Adrenal gland (tissue), 12 donors: ENCODE data around the gene HIVEP1. TPM values are rescaled to one million over a fixed set of nuclear protein-coding genes. Genes with fewer than 3 reads are reported as not detected.

Source experiments
- DNase-seq, 7 donors: peaks; one replicate each; pipeline ENCODE4 v3.0.0-alpha.2; 2019 to 2020
- H3K27ac ChIP-seq, 5 donors: fragments of 200-600 bp; sonication (generic) in 4 of 5; 1 replicate in 3 of 5; 2 replicates in 2 of 5; pipeline versions ENCODE4 v1.5.1 to v1.8.0; 2016 to 2020; ENCODE audit warnings: mild to moderate bottlenecking in 1 of 5
- H3K27me3 ChIP-seq: fragments of 200-600 bp; 2 replicates; pipeline ENCODE4 v1.8.0; 2021
- H3K36me3 ChIP-seq, 2 donors: fragments of 200-600 bp; replicated peaks in 1 of 2; 1 replicate in 1 of 2; 2 replicates in 1 of 2; pipeline versions ENCODE4 v1.5.1 to v1.8.0; 2018 to 2022
- H3K4me1 ChIP-seq, 2 donors: fragments of 200-600 bp; replicated peaks in 1 of 2; 1 replicate in 1 of 2; 2 replicates in 1 of 2; pipeline versions ENCODE4 v1.5.1 to v1.8.0; 2018 to 2021
- H3K4me3 ChIP-seq, 4 donors: fragments of 200-600 bp; sonication (generic) in 3 of 4; one replicate each; pipeline ENCODE4 v1.5.1; 2016 to 2018
- H3K9me3 ChIP-seq, 3 donors: fragments of 200-600 bp; sonication (generic) in 1 of 3; replicated peaks in 1 of 3; 1 replicate in 2 of 3; 2 replicates in 1 of 3; pipeline versions ENCODE4 v1.5.1 to v1.8.0; 2016 to 2021
- CTCF ChIP-seq, 6 experiments: fragments of 450-650 bp in 4 of 6; fragments of 200-600 bp in 2 of 6; sonication (generic) in 1 of 6; IDR thresholded peaks; 1 replicate in 5 of 6; 2 replicates in 1 of 6; pipeline versions ENCODE4 v1.5.1 to v1.8.0; 2016 to 2021; ENCODE audit warnings: antibody characterized with exemption in 6 of 6, mild to moderate bottlenecking in 2 of 6, moderate library complexity in 1 of 6
- POLR2A ChIP-seq, 2 donors: fragments of 450-650 bp; IDR thresholded peaks; one replicate each; pipeline ENCODE4 v1.6.1; 2017; ENCODE audit warnings: antibody characterized with exemption in 2 of 2, mild to moderate bottlenecking in 2 of 2, moderate library complexity in 1 of 2
- WGBS, 4 donors: extraction: QIAGEN DNeasy Blood & Tissue Kit in 2 of 4; methylation state at CpG; one replicate each; pipeline versions ENCODE4 v1.1.5 to v1.1.7; 2013 to 2017; 5-methylcytosine and 5-hydroxymethylcytosine counted together
- intact Hi-C, 2 donors: fragments of 100-400 bp; cut with DNase I; formaldehyde crosslinking; loops; one replicate each; pipeline versions ENCODE4 v1.14.1 to v1.15.0; 2022 to 2023
- polyA plus RNA-seq, 3 donors: library from polyadenylated mRNA; stranded (reverse); fragments of 200-250 nt in 2 of 3; fragments of 350-450 nt in 1 of 3; fragmentation: Illumina TruSeq in 1 of 3; extraction: RNeasy Lipid Tissue Mini Kit (QIAGEN cat#74804) in 1 of 3; gene quantifications; one replicate each; pipeline ENCODE4 v1.2.3, GENCODE V29; 2013 to 2014
- total RNA-seq, 9 donors: library from RNA; depleted of rRNA in 4 of 9; stranded (reverse); fragments of >200 nt in 4 of 9; fragments of 120-200 nt in 1 of 9; fragmentation: NEBNext Ultra II Directional in 1 of 9; extraction: Animal tissue kit (Norgen Biotek cat#: 25700) in 1 of 9; gene quantifications; one replicate each; pipeline versions ENCODE4 v1.1.0 to v1.2.4, GENCODE V29; 2013 to 2023
- donor health status: healthy with polysubstance abuse.
- donor health status: Bipolar disorder and iron deficiency.
- donor health status: DM: yes; HTN: yes; CAD: no.
- donor health status: DM: no; HTN: no; CAD: no.
- donor health status: DM: no; HTN: no; CAD: no.
- donor health status: DM: yes; HTN: yes; CAD: no.

HIVEP1 gene
- total and polyA plus RNA-seq, 12 donors, result 3.6 to 22.3 (median 11.9) TPM

- H3K27ac ChIP-seq, result no peak overlapping the region
- TF ChIP-seq CTCF (IDR thresholded peaks at IDR 0.05) (no peak), POLR2A (IDR thresholded peaks at IDR 0.05) (no peak)
Measured at GRCh38 chr6:12024699-12025434, 12.8 kb downstream of the HIVEP1 start.

GRCh38 chr6:12026120-12026519, 14.0 kb downstream of the HIVEP1 start:
- H3K4me3 ChIP-seq, result no peak overlapping the region
- no peaks in the 10 kb centered on the region for H3K27me3 ChIP-seq
- no peak for DNase-seq
- intact Hi-C loops, result no loop called here
- no peak for TF ChIP-seq CTCF (IDR thresholded peaks at IDR 0.05)
- no peak for TF ChIP-seq POLR2A (IDR thresholded peaks at IDR 0.05)
- peaks cover 0 to 14% of the 10 kb centered on the region in 2 donors for H3K4me1 ChIP-seq
- peaks cover 0 to 16% (median 9%) of the 10 kb centered on the region in 3 donors for H3K9me3 ChIP-seq
- no peaks in the 10 kb centered on the region for H3K36me3 ChIP-seq
- H3K27ac ChIP-seq, result no peak overlapping the region
- 82 to 89% (median 86%) methylated on average over 4 of the region's 4 CpGs for WGBS, 4 donors

More at GRCh38 chr6:12024699-12025434, 12.8 kb downstream of the HIVEP1 start:
- no peak overlapping the region for H3K4me3 ChIP-seq
- H3K27me3 ChIP-seq, result no peaks in the 10 kb centered on the region
- 98 to 99% (median 98%) methylated on average over 4 of the region's 4 CpGs for WGBS, 4 donors
- H3K9me3 ChIP-seq, result peaks cover 0 to 8% (median 7%) of the 10 kb centered on the region in 3 donors
- H3K36me3 ChIP-seq, result no peaks in the 10 kb centered on the region
- DNase-seq, result no peak
- H3K4me1 ChIP-seq, result peaks cover 0 to 14% of the 10 kb centered on the region in 2 donors
- intact Hi-C loops, result no loop called here

- Histone ChIP-seq H3K36me3 (no peaks in the 10 kb centered on the region), H3K27me3 (no peaks in the 10 kb centered on the region), H3K27ac (no peak overlapping the region), H3K4me1 (peaks cover 0 to 14% of the 10 kb centered on the region in 2 donors), H3K9me3 (peaks cover 0 to 16% (median 9%) of the 10 kb centered on the region in 3 donors), H3K4me3 (no peak overlapping the region)
- DNase-seq, result no peak
- 95 to 100% (median 97%) methylated on average over 1 of the region's 1 CpG for WGBS, 4 donors
- no peak for TF ChIP-seq POLR2A (IDR thresholded peaks at IDR 0.05)
- TF ChIP-seq CTCF (IDR thresholded peaks at IDR 0.05), result no peak
- intact Hi-C loops, result no loop called here
Measured at GRCh38 chr6:12026833-12027232, 14.7 kb downstream of the HIVEP1 start.

- Histone ChIP-seq H3K27ac (no peak overlapping the region), H3K4me1 (peaks cover 0 to 14% of the 10 kb centered on the region in 2 donors), H3K27me3 (no peaks in the 10 kb centered on the region), H3K9me3 (peaks cover 0 to 16% (median 9%) of the 10 kb centered on the region in 3 donors), H3K4me3 (no peak overlapping the region), H3K36me3 (no peaks in the 10 kb centered on the region)
- intact Hi-C loops, result no loop called here
- no peak for TF ChIP-seq CTCF (IDR thresholded peaks at IDR 0.05)
- no peak for TF ChIP-seq POLR2A (IDR thresholded peaks at IDR 0.05)
- 89 to 99% (median 92%) methylated on average over 4 of the region's 4 CpGs for WGBS, 4 donors
- DNase-seq, result no peak
Measured at GRCh38 chr6:12028213-12028612, 16.1 kb downstream of the HIVEP1 start.
